Neutrophil (primary cell): Measurements from ENCODE around the gene TMEM81.

Experiments used
- H3K27ac ChIP-seq: fragments of 200-600 bp; sonication (generic); 2 replicates; pipeline ENCODE4 v1.5.1; 2016; ENCODE audit warnings: mild to moderate bottlenecking, moderate library complexity
- H3K27me3 ChIP-seq: fragments of 200-600 bp; sonication (generic); 2 replicates; pipeline ENCODE4 v1.6.0; 2016; ENCODE audit warnings: mild to moderate bottlenecking
- H3K36me3 ChIP-seq: fragments of 200-600 bp; sonication (generic); 2 replicates; pipeline ENCODE4 v1.5.1; 2017
- H3K4me1 ChIP-seq, 2 experiments: fragments of 200-600 bp in 1 of 2; sonication (generic) in 1 of 2; 1 replicate in 1 of 2; 2 replicates in 1 of 2; pipeline versions ENCODE4 v1.5.1 to v1.6.1; 2013 to 2016; ENCODE audit warnings: low read depth in 1 of 2, low read length in 1 of 2, mild to moderate bottlenecking in 1 of 2, moderate library complexity in 1 of 2; ENCODE audit not compliant: control insufficient read depth in 1 of 2, insufficient read depth in 1 of 2
- H3K4me3 ChIP-seq, 2 experiments: fragments of 200-600 bp in 1 of 2; sonication (generic) in 1 of 2; 1 replicate in 1 of 2; 2 replicates in 1 of 2; pipeline ENCODE4 v1.5.1; 2013 to 2016; ENCODE audit warnings: low read depth in 1 of 2, low read length in 1 of 2, mild to moderate bottlenecking in 1 of 2, moderate library complexity in 1 of 2
- H3K9me3 ChIP-seq: fragments of 200-600 bp; sonication (generic); 2 replicates; pipeline ENCODE4 v1.5.1; 2016
- CTCF ChIP-seq: fragments of 200-600 bp; sonication (generic); IDR thresholded peaks from 2 replicates; pipeline ENCODE4 v1.5.1; 2016; ENCODE audit warnings: antibody characterized with exemption

TMEM81 gene

GRCh38 chr1:205065666-205066065, 18.6 kb downstream of the TMEM81 start:
- no peak overlapping the region for H3K27ac ChIP-seq
- no peak for TF ChIP-seq CTCF

GRCh38 chr1:205064741-205065316, 19.4 kb downstream of the TMEM81 start:
- Histone ChIP-seq H3K4me1 (peaks cover 3 to 10% of the 10 kb centered on the region in 2 experiments), H3K36me3 (no peaks in the 10 kb centered on the region), H3K9me3 (no peaks in the 10 kb centered on the region), H3K27me3 (no peaks in the 10 kb centered on the region), H3K27ac (no peak overlapping the region), H3K4me3 (no peak overlapping the region)
- no peak for TF ChIP-seq CTCF

More at GRCh38 chr1:205065666-205066065, 18.6 kb downstream of the TMEM81 start:
- no peak overlapping the region for H3K4me3 ChIP-seq
- H3K36me3 ChIP-seq: no peaks in the 10 kb centered on the region
- no peaks in the 10 kb centered on the region for H3K27me3 ChIP-seq
- peaks cover 3 to 10% of the 10 kb centered on the region in 2 experiments for H3K4me1 ChIP-seq
- no peaks in the 10 kb centered on the region for H3K9me3 ChIP-seq

GRCh38 chr1:205064301-205064700, 20.0 kb downstream of the TMEM81 start:
- no peaks in the 10 kb centered on the region for H3K36me3 ChIP-seq
- no peaks in the 10 kb centered on the region for H3K9me3 ChIP-seq
- no peaks in the 10 kb centered on the region for H3K27me3 ChIP-seq
- TF ChIP-seq CTCF: no peak
- peaks cover 3 to 10% of the 10 kb centered on the region in 2 experiments for H3K4me1 ChIP-seq
- no peak overlapping the region for H3K4me3 ChIP-seq
- no peak overlapping the region for H3K27ac ChIP-seq

- Histone ChIP-seq H3K36me3 (no peaks in the 10 kb centered on the region), H3K27ac (no peak overlapping the region), H3K4me3 (no peak overlapping the region), H3K27me3 (no peaks in the 10 kb centered on the region), H3K9me3 (no peaks in the 10 kb centered on the region), H3K4me1 (peaks cover 3 to 10% of the 10 kb centered on the region in 2 experiments)
- no peak for TF ChIP-seq CTCF
Observed at GRCh38 chr1:205062895-205063294, 21.4 kb downstream of the TMEM81 start.

GRCh38 chr1:205062319-205062718, 21.9 kb downstream of the TMEM81 start:
- Histone ChIP-seq H3K4me3 (no peak overlapping the region), H3K4me1 (peaks cover 3 to 10% of the 10 kb centered on the region in 2 experiments), H3K27ac (no peak overlapping the region), H3K27me3 (no peaks in the 10 kb centered on the region), H3K9me3 (no peaks in the 10 kb centered on the region), H3K36me3 (no peaks in the 10 kb centered on the region)
- TF ChIP-seq CTCF: no peak
